COLO668 (cell line): ENCODE results near the gene RASL10B.
"Not testable (repeated sequence)": the region's sequence is repeated elsewhere in the genome, so short reads cannot be mapped to it uniquely, and the experiment has no call there.

Experiments used
- DNase-seq: peaks from one replicate; lab custom pipeline; 2025; ENCODE audit not compliant: unreplicated experiment; lab: John Stamatoyannopoulos, UW

RASL10B gene

GRCh38 chr17:35740997-35741931 is 9.8 kb downstream of the RASL10B start:
- peak; percentile 4 for DNase-seq

- no peak for DNase-seq
These were observed 11.1 kb downstream of the RASL10B start for GRCh38 chr17:35742496-35742895.

GRCh38 chr17:35742896-35743477 is 11.5 kb downstream of the RASL10B start:
- DNase-seq: no peak

- DNase-seq: no peak
These were observed 12.3 kb downstream of the RASL10B start for GRCh38 chr17:35743626-35744328.

GRCh38 chr17:35744830-35745229 is 13.4 kb downstream of the RASL10B start:
- DNase-seq: no peak

GRCh38 chr17:35745246-35745645 is 13.8 kb downstream of the RASL10B start:
- no peak for DNase-seq

- no peak for DNase-seq
These were observed 14.4 kb downstream of the RASL10B start for GRCh38 chr17:35745749-35746320.

- DNase-seq: peak; percentile 48
These were observed 16.1 kb downstream of the RASL10B start for GRCh38 chr17:35747540-35748017.

- no peak for DNase-seq
These were observed 17.0 kb downstream of the RASL10B start for GRCh38 chr17:35748341-35748841.

- no peak for DNase-seq
These were observed 17.5 kb downstream of the RASL10B start for GRCh38 chr17:35748979-35749378.

- DNase-seq: no peak
These were observed 18.3 kb downstream of the RASL10B start for GRCh38 chr17:35749560-35750412.

GRCh38 chr17:35750526-35751395 is 19.3 kb downstream of the RASL10B start:
- no peak for DNase-seq

- DNase-seq: not testable (repeated sequence)
These were observed 20.1 kb downstream of the RASL10B start for GRCh38 chr17:35751541-35751940.

GRCh38 chr17:35752471-35752870 is 21.0 kb downstream of the RASL10B start:
- peak; percentile 17 for DNase-seq

- DNase-seq: no peak
These were observed 21.7 kb downstream of the RASL10B start, which contains the start of gene GAS2L2 for GRCh38 chr17:35752945-35753764. Gene GAS2L2, minus strand, starts transcription at chr17:35753239. Its CDS starts 389 bp downstream, at chr17:35752850.

- DNase-seq: no peak
These were observed 25.8 kb downstream of the RASL10B start for GRCh38 chr17:35757243-35757642.

GRCh38 chr17:35760587-35760986 is 29.1 kb downstream of the RASL10B start, which contains the start of gene C17orf50:
Gene C17orf50, plus strand, starts transcription at chr17:35760887. Its CDS starts 55 bp downstream, at chr17:35760942.
- no peak for DNase-seq

GRCh38 chr17:35761601-35762000 is 30.2 kb downstream of the RASL10B start:
- DNase-seq: no peak
